Gastrocnemius medialis (tissue), 4 donors: Measurements from ENCODE around the gene TBC1D32. TPM values are rescaled to one million over a fixed set of nuclear protein-coding genes. Genes with fewer than 3 reads are reported as not detected.
A peak's percentile ranks its signal among the peaks of the same experiment; 100 is the strongest.
"Not testable (repeated sequence)": the region's sequence is repeated elsewhere in the genome, so short reads cannot be mapped to it uniquely, and the experiment has no call there.

ENCODE experiments used
- ATAC-seq, 2 donors: fragments of 150-250 bp; one replicate each; pipeline ENCODE4 v1.9.1; 2016
- DNase-seq, 2 donors: peaks; one replicate each; pipeline ENCODE4 v3.0.0-alpha.2; 2019
- H3K27ac ChIP-seq, 4 donors: fragments of 200-600 bp; sonication (generic); 1 replicate in 1 of 4; 2 replicates in 3 of 4; pipeline ENCODE4 v1.5.1; 2016 to 2018; ENCODE audit warnings: mild to moderate bottlenecking in 2 of 4, moderate library complexity in 1 of 4
- H3K27me3 ChIP-seq, 3 donors: fragments of 200-600 bp; sonication (generic) in 2 of 3; 1 replicate in 1 of 3; 2 replicates in 2 of 3; pipeline versions ENCODE4 v1.5.1 to v1.6.0; 2016 to 2019; ENCODE audit warnings: mild to moderate bottlenecking in 1 of 3, moderate library complexity in 1 of 3
- H3K36me3 ChIP-seq, 2 donors: fragments of 200-600 bp; sonication (generic) in 1 of 2; one replicate each; pipeline ENCODE4 v1.5.1; 2017 to 2018
- H3K4me1 ChIP-seq, 2 donors: fragments of 200-600 bp; sonication (generic) in 1 of 2; one replicate each; pipeline ENCODE4 v1.5.1; 2016 to 2017; ENCODE audit warnings: mild to moderate bottlenecking in 2 of 2
- H3K4me3 ChIP-seq, 4 donors: fragments of 200-600 bp; sonication (generic) in 3 of 4; 1 replicate in 1 of 4; 2 replicates in 3 of 4; pipeline ENCODE4 v1.5.1; 2016 to 2019; ENCODE audit warnings: mild to moderate bottlenecking in 2 of 4
- H3K9me3 ChIP-seq, 3 donors: fragments of 200-600 bp; sonication (generic) in 2 of 3; 1 replicate in 1 of 3; 2 replicates in 2 of 3; pipeline ENCODE4 v1.5.1; 2016 to 2019
- POLR2A ChIP-seq, 2 donors: fragments of 450-650 bp; IDR thresholded peaks; one replicate each; pipeline ENCODE4 v1.6.1; 2017; ENCODE audit warnings: antibody characterized with exemption in 2 of 2, mild to moderate bottlenecking in 2 of 2, moderate library complexity in 2 of 2
- in situ Hi-C, 4 donors: fragments of 200-750 bp; cut with MboI; loops; one replicate each; pipeline versions ENCODE4 v1.15.0 to v1.8.0; 2017; ENCODE audit warnings: low sequenced_read_pairs in 4 of 4
- intact Hi-C: fragments of 100-400 bp; cut with DNase I; formaldehyde crosslinking; loops from one replicate; pipeline ENCODE4 v1.15.1; 2023; ENCODE audit warnings: low total_unique reads
- total RNA-seq, 4 donors: library from RNA; depleted of rRNA; stranded (reverse); fragments of >200 nt; gene quantifications; one replicate each; pipeline versions ENCODE4 v1.1.0 to v1.2.3, GENCODE V29; 2016
- TF ChIP-seq, protein P1 (sequence below), 5 experiments: fragments of 450-650 bp in 3 of 5; fragments of 200-600 bp in 2 of 5; sonication (generic) in 2 of 5; IDR thresholded peaks in 4 of 5; conservative IDR thresholded peaks in 1 of 5; 1 replicate in 4 of 5; 2 replicates in 1 of 5; pipeline ENCODE4 v1.5.1; 2016 to 2019; ENCODE audit warnings: antibody characterized with exemption in 5 of 5, mild to moderate bottlenecking in 3 of 5, moderate library complexity in 3 of 5

Gene TBC1D32
- total RNA-seq, 4 donors from 2014 or later: 0.07 to 1.2 (median 0.43) TPM

DNA sequence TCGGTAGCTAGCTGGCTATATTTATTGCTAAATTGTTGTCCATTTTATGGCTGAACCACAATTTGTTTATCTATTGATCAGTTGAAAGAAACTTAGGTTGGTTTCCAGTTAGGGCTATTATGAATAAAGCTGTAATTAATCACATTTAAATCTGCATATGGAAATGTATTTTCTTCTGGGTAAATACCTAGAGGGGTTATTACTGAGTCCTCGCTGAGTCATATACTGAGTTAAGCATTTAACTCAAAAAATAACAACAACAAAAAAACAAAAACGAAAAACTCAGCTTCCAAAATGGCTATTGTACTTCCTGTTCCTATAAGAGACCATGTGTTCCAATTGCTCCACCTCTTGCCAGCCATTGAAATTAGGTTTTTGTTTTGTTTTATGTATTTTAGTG is 258.2 kb downstream of the TBC1D32 start:
- no peaks in the 10 kb centered on the region for H3K9me3 ChIP-seq
- in situ Hi-C loops (no loop called here), intact Hi-C loops (no loop called here)

DNA sequence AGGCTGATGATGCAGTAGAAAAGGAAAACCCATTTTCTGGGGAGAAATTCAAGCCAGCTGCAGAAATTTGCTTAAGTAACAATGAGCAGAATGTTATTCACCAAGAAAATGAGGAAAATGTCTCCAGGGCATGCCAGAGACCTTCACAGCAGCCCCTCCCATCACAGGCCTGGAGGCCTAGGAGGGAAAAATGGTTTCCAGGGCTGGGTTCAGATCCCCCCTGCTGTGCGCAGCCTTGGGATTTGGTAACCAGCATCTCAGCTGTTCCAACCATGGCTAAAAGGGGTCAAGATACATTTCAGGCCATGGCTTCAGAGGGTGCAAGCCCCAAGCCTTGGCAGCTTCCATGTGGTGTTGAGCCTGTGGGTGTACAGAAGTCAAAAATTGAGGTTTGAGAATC is 265.5 kb downstream of the TBC1D32 start:
- intact Hi-C loops: not testable (repeated sequence)

More for the DNA sequence above, 258.2 kb downstream of the TBC1D32 start:
- no peak overlapping the region for H3K27ac ChIP-seq
- TF ChIP-seq, protein P1, sequence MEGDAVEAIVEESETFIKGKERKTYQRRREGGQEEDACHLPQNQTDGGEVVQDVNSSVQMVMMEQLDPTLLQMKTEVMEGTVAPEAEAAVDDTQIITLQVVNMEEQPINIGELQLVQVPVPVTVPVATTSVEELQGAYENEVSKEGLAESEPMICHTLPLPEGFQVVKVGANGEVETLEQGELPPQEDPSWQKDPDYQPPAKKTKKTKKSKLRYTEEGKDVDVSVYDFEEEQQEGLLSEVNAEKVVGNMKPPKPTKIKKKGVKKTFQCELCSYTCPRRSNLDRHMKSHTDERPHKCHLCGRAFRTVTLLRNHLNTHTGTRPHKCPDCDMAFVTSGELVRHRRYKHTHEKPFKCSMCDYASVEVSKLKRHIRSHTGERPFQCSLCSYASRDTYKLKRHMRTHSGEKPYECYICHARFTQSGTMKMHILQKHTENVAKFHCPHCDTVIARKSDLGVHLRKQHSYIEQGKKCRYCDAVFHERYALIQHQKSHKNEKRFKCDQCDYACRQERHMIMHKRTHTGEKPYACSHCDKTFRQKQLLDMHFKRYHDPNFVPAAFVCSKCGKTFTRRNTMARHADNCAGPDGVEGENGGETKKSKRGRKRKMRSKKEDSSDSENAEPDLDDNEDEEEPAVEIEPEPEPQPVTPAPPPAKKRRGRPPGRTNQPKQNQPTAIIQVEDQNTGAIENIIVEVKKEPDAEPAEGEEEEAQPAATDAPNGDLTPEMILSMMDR (IDR thresholded peaks at IDR 0.05 in 4 of 5, conservative IDR thresholded peaks at IDR 0.05 in 1 of 5): no peak
- no peak for TF ChIP-seq POLR2A (IDR thresholded peaks at IDR 0.05)
- H3K36me3 ChIP-seq: no peaks in the 10 kb centered on the region
- DNase-seq (no peak), ATAC-seq (no peak)
- no peaks in the 10 kb centered on the region for H3K4me1 ChIP-seq
- H3K27me3 ChIP-seq: no peaks in the 10 kb centered on the region
- H3K4me3 ChIP-seq: no peak overlapping the region

DNA sequence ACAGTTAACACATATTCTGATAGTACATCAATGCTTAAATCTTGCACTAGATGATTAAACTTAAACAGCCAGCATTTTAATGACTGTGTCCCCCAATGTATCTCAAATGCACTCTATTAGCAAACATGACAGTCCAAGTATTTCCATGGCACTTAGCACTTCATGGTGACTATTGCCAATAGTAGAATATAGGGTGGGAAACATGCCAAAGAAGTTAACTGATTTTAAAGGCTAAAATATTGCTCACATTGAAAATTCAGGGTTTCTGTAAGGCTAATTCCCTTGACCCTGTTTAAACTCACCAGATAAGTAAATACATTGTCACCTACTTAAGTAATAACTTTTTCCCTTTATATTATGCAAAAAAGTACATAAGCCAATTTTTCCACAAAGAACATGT is 266.9 kb downstream of the TBC1D32 start:
- intact Hi-C loops (no loop called here), in situ Hi-C loops (loop anchor here in 1 of 4 donors (25.0 kb wide), 1 partner anchor 970 kb away; no protein-coding TSS in a partner anchor)

More for the DNA sequence above, 265.5 kb downstream of the TBC1D32 start:
- not testable (repeated sequence) for H3K27me3 ChIP-seq, H3K4me1 ChIP-seq, H3K36me3 ChIP-seq, ATAC-seq, H3K27ac ChIP-seq, H3K4me3 ChIP-seq, DNase-seq, H3K9me3 ChIP-seq
- in situ Hi-C loops: loop anchor here in 1 of 4 donors (25.0 kb wide), 1 partner anchor 969 kb away; no protein-coding TSS in a partner anchor

DNA sequence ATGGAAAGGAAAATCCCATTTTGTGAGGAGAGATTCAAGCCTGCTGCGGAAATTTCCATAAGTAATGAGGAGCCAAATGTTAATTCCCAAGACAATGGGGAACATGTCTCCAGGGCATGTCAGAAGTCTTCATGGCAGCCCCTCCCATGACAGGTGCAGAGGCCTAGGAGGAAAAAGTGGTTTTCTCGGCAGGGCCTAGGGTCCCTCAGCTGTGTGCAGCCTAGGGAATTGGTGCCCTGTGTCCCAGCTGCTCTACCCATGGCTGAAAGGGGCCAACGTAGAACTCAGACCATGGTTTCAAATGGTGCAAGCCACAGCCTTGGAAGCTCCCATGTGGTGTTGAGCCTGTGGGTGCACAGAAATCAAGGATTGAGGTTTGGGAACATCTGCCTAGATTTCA is 269.9 kb downstream of the TBC1D32 start:
- in situ Hi-C loops: loop anchor here in 1 of 4 donors (25.0 kb wide), 1 partner anchor 973 kb away; no protein-coding TSS in a partner anchor
- Histone ChIP-seq H3K27ac (no peak overlapping the region), H3K4me3 (no peak overlapping the region), H3K36me3 (no peaks in the 10 kb centered on the region), H3K27me3 (no peaks in the 10 kb centered on the region), H3K4me1 (no peaks in the 10 kb centered on the region), H3K9me3 (no peaks in the 10 kb centered on the region)
- DNase-seq: no peak
- TF ChIP-seq POLR2A (IDR thresholded peaks at IDR 0.05): no peak
- TF ChIP-seq, protein P1 (IDR thresholded peaks at IDR 0.05 in 4 of 5, conservative IDR thresholded peaks at IDR 0.05 in 1 of 5): no peak
- no peak for ATAC-seq
- intact Hi-C loops: no loop called here

More for the DNA sequence above, 266.9 kb downstream of the TBC1D32 start:
- ATAC-seq (no peak), DNase-seq (no peak)
- Histone ChIP-seq H3K27me3 (no peaks in the 10 kb centered on the region), H3K4me3 (no peak overlapping the region), H3K36me3 (no peaks in the 10 kb centered on the region), H3K4me1 (no peaks in the 10 kb centered on the region), H3K27ac (no peak overlapping the region), H3K9me3 (no peaks in the 10 kb centered on the region)
- TF ChIP-seq, protein P1 (IDR thresholded peaks at IDR 0.05 in 4 of 5, conservative IDR thresholded peaks at IDR 0.05 in 1 of 5): no peak
- TF ChIP-seq POLR2A (IDR thresholded peaks at IDR 0.05): no peak

DNA sequence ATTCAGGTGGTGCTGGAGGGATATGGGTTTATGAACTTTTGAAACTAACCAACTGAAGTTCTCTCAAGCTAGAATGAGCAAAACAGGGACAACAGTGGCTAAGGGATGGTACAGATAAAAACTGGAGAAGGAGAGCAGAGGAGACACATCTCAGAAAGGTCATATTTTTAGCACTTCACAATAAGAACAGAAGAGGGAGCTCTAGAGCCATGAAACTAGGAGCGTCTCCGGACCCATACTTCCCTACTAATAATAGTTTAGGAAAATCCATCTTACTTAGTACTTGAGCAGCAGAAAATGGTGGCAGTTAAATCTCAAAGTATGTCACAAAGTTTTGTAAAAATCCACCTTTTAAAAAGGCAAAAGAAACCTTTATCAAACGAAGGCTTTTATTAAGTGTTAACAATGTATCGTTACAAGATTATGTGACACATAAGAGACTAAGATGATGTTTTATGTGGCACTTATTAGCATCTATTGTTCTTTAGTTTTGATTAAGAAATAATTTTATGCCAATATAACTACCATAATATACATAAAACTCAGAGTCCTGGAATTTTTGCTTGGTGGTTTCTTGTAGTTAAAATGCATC is 278.6 kb downstream of the TBC1D32 start:
- H3K9me3 ChIP-seq: no peaks in the 10 kb centered on the region
- no peaks in the 10 kb centered on the region for H3K36me3 ChIP-seq
- intact Hi-C loops: loop anchor here (10.0 kb wide), 1 partner anchor 1129 kb away; no protein-coding TSS in a partner anchor
- no peaks in the 10 kb centered on the region for H3K27me3 ChIP-seq
- peak; percentile 51 to 52 for ATAC-seq
- in situ Hi-C loops: loop anchor here in 1 of 4 donors (25.0 kb wide), 1 partner anchor 982 kb away; no protein-coding TSS in a partner anchor
- H3K4me3 ChIP-seq: no peak overlapping the region
- H3K4me1 ChIP-seq: no peaks in the 10 kb centered on the region
- no peak for TF ChIP-seq POLR2A (IDR thresholded peaks at IDR 0.05)
- TF ChIP-seq, protein P1 (IDR thresholded peaks at IDR 0.05 in 4 of 5, conservative IDR thresholded peaks at IDR 0.05 in 1 of 5): peak in 3 of 5 experiments; percentile 42 to 53 (median 45)
- DNase-seq: no peak
- H3K27ac ChIP-seq: no peak overlapping the region

DNA sequence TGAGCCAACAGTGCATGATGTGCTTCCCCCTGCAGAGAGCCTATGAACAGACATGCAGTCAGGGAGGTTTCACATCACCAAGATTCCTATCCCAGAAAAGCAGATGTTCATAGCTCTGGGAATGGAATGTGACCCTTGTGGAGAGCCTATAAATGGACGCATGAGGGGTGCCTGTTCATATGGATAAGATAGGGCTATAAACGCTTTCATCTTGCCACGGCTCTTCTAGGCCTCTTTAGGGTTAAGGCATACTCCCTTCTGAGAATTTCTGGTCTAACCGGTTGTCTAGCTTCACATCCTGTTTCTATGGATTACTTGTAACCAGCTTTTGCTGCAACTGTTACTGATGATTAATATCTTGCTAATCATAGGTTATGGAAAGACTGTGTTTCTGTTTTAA is 285.7 kb downstream of the TBC1D32 start:
- H3K4me3 ChIP-seq, H3K36me3 ChIP-seq, intact Hi-C loops, ATAC-seq, H3K27ac ChIP-seq, in situ Hi-C loops, H3K9me3 ChIP-seq, H3K4me1 ChIP-seq, DNase-seq, H3K27me3 ChIP-seq: not testable (repeated sequence)

DNA sequence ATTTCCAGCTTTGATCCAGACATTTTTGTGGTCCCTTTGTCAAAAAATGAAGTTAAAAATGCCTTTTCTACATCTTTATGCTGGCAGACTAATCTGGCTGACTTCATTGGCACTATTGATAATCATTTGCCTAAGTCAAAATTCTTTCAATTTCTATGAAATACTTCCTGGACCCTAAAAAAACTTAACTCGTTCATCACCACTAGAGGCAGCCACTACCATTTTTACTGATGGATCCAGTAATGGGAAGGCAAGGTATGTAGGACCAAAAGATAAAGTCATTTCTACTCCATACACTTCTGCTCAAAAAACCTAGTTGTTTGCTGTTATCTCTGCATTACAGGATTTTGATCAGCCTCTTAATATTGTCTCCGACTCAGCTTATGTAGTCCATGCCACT is 289.4 kb downstream of the TBC1D32 start:
- H3K27ac ChIP-seq, ATAC-seq: not testable (repeated sequence)

DNA sequence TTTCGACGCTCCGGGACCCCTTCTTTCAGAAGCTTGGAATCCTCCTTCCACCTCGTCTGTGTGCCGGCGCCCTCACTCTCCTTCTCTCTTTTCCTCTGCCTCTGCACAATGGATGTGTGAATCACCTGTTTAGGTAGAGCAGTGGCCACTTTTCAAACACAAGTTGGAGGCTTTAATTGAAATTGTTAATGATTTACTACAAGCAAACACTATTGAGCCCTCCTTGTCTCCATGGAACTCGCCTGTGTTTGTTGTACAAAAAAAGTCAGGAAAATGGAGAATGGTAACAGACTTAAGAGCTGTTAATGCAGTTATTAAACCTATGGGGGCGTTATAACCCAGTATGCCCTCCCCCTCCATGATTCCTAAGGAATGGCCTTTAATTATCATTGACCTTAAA is 290.6 kb downstream of the TBC1D32 start:
- ATAC-seq, H3K4me3 ChIP-seq, H3K27ac ChIP-seq, H3K4me1 ChIP-seq, H3K36me3 ChIP-seq, in situ Hi-C loops, H3K27me3 ChIP-seq, intact Hi-C loops, H3K9me3 ChIP-seq, DNase-seq: not testable (repeated sequence)

More for the DNA sequence above, 289.4 kb downstream of the TBC1D32 start:
- intact Hi-C loops, H3K36me3 ChIP-seq, H3K4me3 ChIP-seq, H3K27me3 ChIP-seq, in situ Hi-C loops, H3K9me3 ChIP-seq, H3K4me1 ChIP-seq, DNase-seq: not testable (repeated sequence)
